Measurements from ENCODE around the gene GPC5. TPM values are rescaled to one million over a fixed set of nuclear protein-coding genes. Genes with fewer than 3 reads are reported as not detected.

GPC5 gene
- total RNA-seq, 1 donor from 2014 or later, result 2.5 TPM

GRCh38 chr13:91622778-91623550 lies 224.5 kb downstream of the GPC5 start:
- Mint-ChIP-seq H3K27ac (no peak overlapping the region), H3K4me3 (no peak overlapping the region), H3K36me3 (no peaks in the 10 kb centered on the region), H3K4me1 (peaks cover 9% of the 10 kb centered on the region), H3K9me3 (no peaks in the 10 kb centered on the region), H3K27me3 (ENCODE audit: low read depth) (no peaks in the 10 kb centered on the region)
- no peak for DNase-seq (ENCODE audit: low spot score in 2 of 2, unreplicated experiment in 2 of 2)
- TF ChIP-seq CTCF (IDR thresholded peaks at IDR 0.05; ENCODE audit: unreplicated experiment), result no peak

DNA sequence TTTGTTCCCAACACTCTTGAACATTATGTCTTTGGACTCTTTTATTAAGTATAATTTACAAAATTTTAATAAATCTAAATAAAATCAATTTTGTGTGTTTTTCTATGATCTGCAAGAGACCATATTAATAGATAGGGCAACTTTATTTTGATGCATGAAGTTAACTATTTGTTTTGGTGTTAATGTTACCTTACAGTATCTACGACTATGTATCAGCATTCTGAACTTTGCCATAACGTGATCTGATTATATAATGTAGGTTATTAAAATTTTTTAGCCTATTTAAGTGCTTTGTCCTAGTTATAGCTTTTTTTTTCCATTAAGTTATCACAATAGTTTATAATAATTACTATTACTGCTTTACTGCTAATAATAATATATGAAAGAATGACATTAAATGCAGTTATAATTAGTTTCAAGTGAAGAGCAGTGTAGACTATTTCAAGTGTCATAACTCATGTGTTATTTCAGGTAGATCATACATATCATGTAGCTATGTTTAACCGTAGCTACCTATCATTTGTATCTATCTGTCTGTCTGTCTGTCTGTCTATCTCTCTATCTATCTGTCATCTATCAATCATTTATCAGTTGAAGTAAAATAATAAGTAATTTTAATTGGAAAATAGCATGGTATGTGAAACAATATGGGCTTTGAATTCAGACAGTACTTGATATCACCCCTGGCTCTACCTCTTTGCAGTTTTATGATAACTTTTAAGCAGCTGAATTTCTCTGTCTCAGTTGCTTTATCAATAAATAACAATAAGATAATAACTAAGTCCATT lies 229.7 kb downstream of the GPC5 start:
- Mint-ChIP-seq H3K27me3 (ENCODE audit: low read depth) (no peaks in the 10 kb centered on the region), H3K36me3 (no peaks in the 10 kb centered on the region), H3K27ac (no peak overlapping the region), H3K4me1 (no peaks in the 10 kb centered on the region), H3K9me3 (no peaks in the 10 kb centered on the region), H3K4me3 (no peak overlapping the region)
- DNase-seq (ENCODE audit: low spot score in 2 of 2, unreplicated experiment in 2 of 2), result no peak
- TF ChIP-seq CTCF (IDR thresholded peaks at IDR 0.05; ENCODE audit: unreplicated experiment), result no peak

GRCh38 chr13:91630946-91631345 lies 232.5 kb downstream of the GPC5 start:
- no peaks in the 10 kb centered on the region for H3K36me3 Mint-ChIP-seq
- no peak overlapping the region for H3K4me3 Mint-ChIP-seq
- no peak for TF ChIP-seq CTCF (IDR thresholded peaks at IDR 0.05; ENCODE audit: unreplicated experiment)
- no peaks in the 10 kb centered on the region for H3K9me3 Mint-ChIP-seq
- no peaks in the 10 kb centered on the region for H3K27me3 Mint-ChIP-seq (ENCODE audit: low read depth)
- no peak overlapping the region for H3K27ac Mint-ChIP-seq
- H3K4me1 Mint-ChIP-seq, result no peaks in the 10 kb centered on the region
- no peak for DNase-seq (ENCODE audit: low spot score in 2 of 2, unreplicated experiment in 2 of 2)

DNA sequence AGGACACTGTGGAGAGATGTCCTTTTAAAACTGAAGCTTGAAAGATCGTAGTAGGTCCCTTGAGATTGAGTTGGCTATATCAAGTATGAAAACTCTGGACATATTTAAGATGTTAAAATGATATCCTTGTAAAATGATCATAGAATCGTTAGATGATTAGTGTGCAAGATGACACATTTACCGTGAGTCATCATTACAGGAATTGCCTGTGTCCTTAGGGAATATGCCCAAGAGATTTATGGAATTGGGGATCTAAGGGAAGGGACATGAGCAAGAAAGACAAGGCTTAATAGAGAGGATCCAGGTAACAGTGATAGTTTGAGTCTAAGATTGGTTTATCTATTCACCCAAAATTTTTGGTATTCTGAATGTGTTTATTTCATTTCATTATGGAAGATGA lies 233.7 kb downstream of the GPC5 start:
- Mint-ChIP-seq H3K27me3 (ENCODE audit: low read depth) (no peaks in the 10 kb centered on the region), H3K36me3 (no peaks in the 10 kb centered on the region), H3K9me3 (no peaks in the 10 kb centered on the region), H3K27ac (no peak overlapping the region), H3K4me1 (no peaks in the 10 kb centered on the region), H3K4me3 (no peak overlapping the region)
- DNase-seq (ENCODE audit: low spot score in 2 of 2, unreplicated experiment in 2 of 2), result no peak
- TF ChIP-seq CTCF (IDR thresholded peaks at IDR 0.05; ENCODE audit: unreplicated experiment), result no peak

- no peak for TF ChIP-seq CTCF (IDR thresholded peaks at IDR 0.05; ENCODE audit: unreplicated experiment)
- Mint-ChIP-seq H3K4me3 (no peak overlapping the region), H3K27ac (no peak overlapping the region)
Measured at GRCh38 chr13:91639330-91639729, 240.9 kb downstream of the GPC5 start.

More at GRCh38 chr13:91639330-91639729, 240.9 kb downstream of the GPC5 start:
- H3K9me3 Mint-ChIP-seq, result peaks cover 7% of the 10 kb centered on the region
- H3K27me3 Mint-ChIP-seq (ENCODE audit: low read depth), result no peaks in the 10 kb centered on the region
- no peaks in the 10 kb centered on the region for H3K4me1 Mint-ChIP-seq
- H3K36me3 Mint-ChIP-seq, result no peaks in the 10 kb centered on the region
- no peak for DNase-seq (ENCODE audit: low spot score in 2 of 2, unreplicated experiment in 2 of 2)
